H1 (cell line): ENCODE data around the gene NRN1L. TPM values are rescaled to one million over a fixed set of nuclear protein-coding genes. Genes with fewer than 3 reads are reported as not detected.
A peak's percentile ranks its signal among the peaks of the same experiment; 100 is the strongest.

Source experiments
- ASH2L ChIP-seq: fragments of 200-600, 300-600 bp; sonication (generic); IDR thresholded peaks from one replicate; pipeline ENCODE4 v1.7.1; 2017; ENCODE audit warnings: low read length
- BRCA1 ChIP-seq: IDR thresholded peaks from 2 replicates; pipeline ENCODE4 v1.6.1; 2012; ENCODE audit warnings: low read depth, low read length, improper control_type of control experiment
- CHD2 ChIP-seq: IDR thresholded peaks from 2 replicates; pipeline ENCODE4 v1.6.1; 2012; ENCODE audit warnings: low read length, improper control_type of control experiment
- CTBP2 ChIP-seq: IDR thresholded peaks from 2 replicates; pipeline ENCODE4 v1.7.0; 2011; ENCODE audit warnings: borderline replicate concordance, mild to moderate bottlenecking, moderate library complexity, mixed read lengths, low read length; ENCODE audit not compliant: insufficient read depth, insufficient read length
- GTF2F1 ChIP-seq: IDR thresholded peaks from 2 replicates; pipeline ENCODE4 v1.6.1; 2012; ENCODE audit warnings: low read depth, low read length, improper control_type of control experiment, borderline replicate concordance
- KDM4A ChIP-seq: IDR thresholded peaks from one replicate; pipeline ENCODE4 v1.7.1; 2012; ENCODE audit warnings: low read depth, mild to moderate bottlenecking, moderate library complexity, low read length, inconsistent platforms; ENCODE audit not compliant: severe bottlenecking
- NRF1 ChIP-seq: IDR thresholded peaks from 2 replicates; pipeline ENCODE4 v1.6.1; 2011; ENCODE audit warnings: mild to moderate bottlenecking, low read depth, low read length, improper control_type of control experiment
- POLR2A ChIP-seq, 2 experiments: IDR thresholded peaks; 1 replicate in 1 of 2; 2 replicates in 1 of 2; pipeline ENCODE4 v1.6.1; 2011; ENCODE audit warnings: low read depth in 2 of 2, low read length in 2 of 2, mild to moderate bottlenecking in 2 of 2; ENCODE audit errors: control extremely low read depth in 1 of 2
- RFX5 ChIP-seq: IDR thresholded peaks from 2 replicates; pipeline ENCODE4 v1.6.1; 2011; ENCODE audit warnings: low read depth, low read length, improper control_type of control experiment, borderline replicate concordance
- RXRA ChIP-seq: IDR thresholded peaks from 2 replicates; pipeline ENCODE4 v1.6.1; 2011; ENCODE audit warnings: low read depth, mild to moderate bottlenecking, low read length, moderate library complexity; ENCODE audit not compliant: insufficient read depth
- SIN3A ChIP-seq, 2 experiments: IDR thresholded peaks in 1 of 2; conservative IDR thresholded peaks in 1 of 2; 2 replicates each; pipeline ENCODE4 v1.6.1; 2011 to 2012; ENCODE audit warnings: low read length in 2 of 2, improper control_type of control experiment in 1 of 2, low read depth in 1 of 2, mild to moderate bottlenecking in 1 of 2
- SIRT6 ChIP-seq: IDR thresholded peaks from one replicate; pipeline ENCODE4 v1.7.1; 2012; ENCODE audit warnings: low read length, inconsistent platforms
- SIX5 ChIP-seq: IDR thresholded peaks from 2 replicates; pipeline ENCODE4 v1.6.1; 2011; ENCODE audit warnings: mild to moderate bottlenecking, low read depth, low read length
- TAF1 ChIP-seq: IDR thresholded peaks from 2 replicates; pipeline ENCODE4 v1.6.1; 2011; ENCODE audit warnings: mild to moderate bottlenecking, low read depth, low read length
- TAF7 ChIP-seq: optimal IDR thresholded peaks from 2 replicates; pipeline ENCODE3; 2011; ENCODE audit warnings: low read depth, mild to moderate bottlenecking, inconsistent platforms, low read length, moderate library complexity, borderline replicate concordance
- TBP ChIP-seq: IDR thresholded peaks from 2 replicates; pipeline ENCODE4 v1.6.1; 2011; ENCODE audit warnings: low read depth, low read length, improper control_type of control experiment
- YY1 ChIP-seq: IDR thresholded peaks from 2 replicates; pipeline ENCODE4 v1.6.1; 2011; ENCODE audit warnings: low read depth, mild to moderate bottlenecking, low read length
- ZNF274 ChIP-seq: IDR thresholded peaks from 2 replicates; pipeline ENCODE4 v1.7.0; 2012; ENCODE audit warnings: low read length, borderline replicate concordance; ENCODE audit errors: extremely low read depth
- polyA plus RNA-seq, 7 experiments: library from polyadenylated mRNA; depleted of rRNA in 3 of 7; stranded (reverse) in 5 of 7; unstranded in 2 of 7; fragments of >200 nt in 5 of 7; fragments of 200-250 nt in 2 of 7; gene quantifications; 1 replicate in 5 of 7; 2 replicates in 1 of 7; 4 replicates in 1 of 7; pipeline versions ENCODE4 v1.2.1 to v1.2.3, GENCODE V29; 2011 to 2013; ENCODE audit warnings: missing spikeins in 2 of 7, mixed read lengths in 2 of 7
- total RNA-seq: library from RNA; stranded (reverse); fragmentation: NEBNext Ultra II Directional; extraction: Animal tissue kit (Norgen Biotek cat#: 25700); gene quantifications from 2 replicates; pipeline ENCODE4 v1.2.1, GENCODE V29; 2021
- TF ChIP-seq, protein P1 (sequence below): IDR thresholded peaks from 2 replicates; pipeline ENCODE4 v1.6.1; 2011; ENCODE audit warnings: low read length, improper control_type of control experiment
- TF ChIP-seq, protein P2 (sequence below), 3 experiments: IDR thresholded peaks; 1 replicate in 2 of 3; 2 replicates in 1 of 3; pipeline versions ENCODE4 v1.5.1 to v1.6.1; 2011; ENCODE audit warnings: low read length in 3 of 3, mild to moderate bottlenecking in 3 of 3, inconsistent platforms in 2 of 3, low read depth in 1 of 3, moderate library complexity in 1 of 3; ENCODE audit not compliant: insufficient read depth in 1 of 3; ENCODE audit errors: control extremely low read depth in 1 of 3
- TF ChIP-seq, protein P3 (sequence below): IDR thresholded peaks from 2 replicates; pipeline ENCODE4 v1.6.1; 2012; ENCODE audit warnings: inconsistent platforms

The NRN1L gene
- total and polyA plus RNA-seq, 2 of the 8 experiments (the other 6 are each of a cell fraction or from before 2014, with no cell fraction given): 4.1 to 35.2 TPM

DNA sequence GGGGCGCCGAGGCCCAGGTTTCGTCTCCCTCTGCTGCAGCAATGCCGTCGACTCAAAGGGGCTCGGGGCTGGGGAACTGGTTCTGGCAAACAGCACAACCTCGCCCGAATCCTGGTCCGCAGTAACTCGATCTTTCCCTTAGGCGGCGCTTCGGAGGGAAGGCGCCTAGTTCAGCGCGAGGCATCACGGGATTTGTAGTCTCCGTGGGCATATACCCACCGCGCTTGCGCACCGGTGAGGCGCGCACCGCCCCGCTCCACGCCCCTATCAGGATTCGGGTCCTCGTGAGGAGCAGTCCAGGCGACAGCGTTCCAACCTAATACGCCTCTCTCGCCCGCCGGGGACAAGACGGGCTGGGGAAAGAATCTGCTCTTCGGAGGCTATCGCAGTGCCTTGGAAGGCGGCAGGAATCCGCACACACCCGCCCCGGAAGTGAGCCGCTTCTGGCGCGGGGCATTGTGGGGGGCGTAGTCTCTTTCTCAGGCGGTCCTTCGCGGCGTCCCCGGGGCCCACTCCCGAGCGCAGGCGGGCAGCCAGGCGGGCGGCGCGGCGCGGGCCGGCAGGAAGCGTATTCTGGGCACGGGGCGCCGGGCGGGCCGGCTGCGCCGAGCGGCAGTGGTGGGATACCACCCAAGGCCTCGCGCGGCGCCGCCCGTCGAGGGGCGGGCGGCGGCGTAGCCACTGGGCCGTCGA is 42.7 kb upstream of the NRN1L start, which contains the start of gene THAP11 (continued):
- TF ChIP-seq, protein P1, sequence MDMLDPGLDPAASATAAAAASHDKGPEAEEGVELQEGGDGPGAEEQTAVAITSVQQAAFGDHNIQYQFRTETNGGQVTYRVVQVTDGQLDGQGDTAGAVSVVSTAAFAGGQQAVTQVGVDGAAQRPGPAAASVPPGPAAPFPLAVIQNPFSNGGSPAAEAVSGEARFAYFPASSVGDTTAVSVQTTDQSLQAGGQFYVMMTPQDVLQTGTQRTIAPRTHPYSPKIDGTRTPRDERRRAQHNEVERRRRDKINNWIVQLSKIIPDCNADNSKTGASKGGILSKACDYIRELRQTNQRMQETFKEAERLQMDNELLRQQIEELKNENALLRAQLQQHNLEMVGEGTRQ: 0 out of 2 replicates have a peak, but pooled peaks have one; percentile 0
- TF ChIP-seq SIN3A (conservative IDR thresholded peaks at IDR 0.05 in 1 of 2, IDR thresholded peaks at IDR 0.05 in 1 of 2; ENCODE audit: low read depth in 1 of 2, low read length in 2 of 2): peak; percentile 7 to 83; a peak in 2 of 4 replicates
- TF ChIP-seq SIRT6: no peak
- TF ChIP-seq YY1: peak; percentile 77
- TF ChIP-seq TBP: peak; percentile 69
- TF ChIP-seq POLR2A (IDR thresholded peaks at IDR 0.05; ENCODE audit: control extremely low read depth in 1 of 2, low read depth in 2 of 2, low read length in 2 of 2): peak; percentile 83 to 93
- TF ChIP-seq NRF1: peak; percentile 88
- peak; percentile 74; the same call in 1 of the 2 replicates for TF ChIP-seq GTF2F1
- no peak for TF ChIP-seq ZNF274
- TF ChIP-seq, protein P2, sequence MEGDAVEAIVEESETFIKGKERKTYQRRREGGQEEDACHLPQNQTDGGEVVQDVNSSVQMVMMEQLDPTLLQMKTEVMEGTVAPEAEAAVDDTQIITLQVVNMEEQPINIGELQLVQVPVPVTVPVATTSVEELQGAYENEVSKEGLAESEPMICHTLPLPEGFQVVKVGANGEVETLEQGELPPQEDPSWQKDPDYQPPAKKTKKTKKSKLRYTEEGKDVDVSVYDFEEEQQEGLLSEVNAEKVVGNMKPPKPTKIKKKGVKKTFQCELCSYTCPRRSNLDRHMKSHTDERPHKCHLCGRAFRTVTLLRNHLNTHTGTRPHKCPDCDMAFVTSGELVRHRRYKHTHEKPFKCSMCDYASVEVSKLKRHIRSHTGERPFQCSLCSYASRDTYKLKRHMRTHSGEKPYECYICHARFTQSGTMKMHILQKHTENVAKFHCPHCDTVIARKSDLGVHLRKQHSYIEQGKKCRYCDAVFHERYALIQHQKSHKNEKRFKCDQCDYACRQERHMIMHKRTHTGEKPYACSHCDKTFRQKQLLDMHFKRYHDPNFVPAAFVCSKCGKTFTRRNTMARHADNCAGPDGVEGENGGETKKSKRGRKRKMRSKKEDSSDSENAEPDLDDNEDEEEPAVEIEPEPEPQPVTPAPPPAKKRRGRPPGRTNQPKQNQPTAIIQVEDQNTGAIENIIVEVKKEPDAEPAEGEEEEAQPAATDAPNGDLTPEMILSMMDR (IDR thresholded peaks at IDR 0.05; ENCODE audit: control extremely low read depth in 1 of 3, insufficient read depth in 1 of 3, low read depth in 1 of 3, low read length in 3 of 3): peak; percentile 81 to 94 (median 87)
- TF ChIP-seq, protein P3, sequence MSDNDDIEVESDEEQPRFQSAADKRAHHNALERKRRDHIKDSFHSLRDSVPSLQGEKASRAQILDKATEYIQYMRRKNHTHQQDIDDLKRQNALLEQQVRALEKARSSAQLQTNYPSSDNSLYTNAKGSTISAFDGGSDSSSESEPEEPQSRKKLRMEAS: peak; percentile 53
- TF ChIP-seq KDM4A: peak; percentile 92
- no peak for TF ChIP-seq RXRA
- peak; percentile 91 for TF ChIP-seq TAF1
- TF ChIP-seq ASH2L: peak; percentile 53
- peak; percentile 46 for TF ChIP-seq CTBP2
- TF ChIP-seq BRCA1: no peak
- TF ChIP-seq CHD2: peak; percentile 37; the same call in 1 of the 2 replicates
- no peak for TF ChIP-seq RFX5
- TF ChIP-seq SIX5: peak; percentile 84
- TF ChIP-seq TAF7: peak; percentile 87
